Stimulated activated CD4-positive, alpha-beta T cell treated with anti-CD3 and anti-CD28 coated beads, Interleukin-1b, Interleukin-23, amount 100 ng/mL, for 1 hour (primary cell): Measurements from ENCODE around the gene MPC1L.
"Not testable (repeated sequence)": the region's sequence is repeated elsewhere in the genome, so short reads cannot be mapped to it uniquely, and the experiment has no call there.

ENCODE experiments used
- DNase-seq, 2 donors: peaks; one replicate each; pipeline ENCODE4 v3.0.0-alpha.2; 2020; ENCODE audit warnings: low read depth in 2 of 2

The MPC1L gene

DNA sequence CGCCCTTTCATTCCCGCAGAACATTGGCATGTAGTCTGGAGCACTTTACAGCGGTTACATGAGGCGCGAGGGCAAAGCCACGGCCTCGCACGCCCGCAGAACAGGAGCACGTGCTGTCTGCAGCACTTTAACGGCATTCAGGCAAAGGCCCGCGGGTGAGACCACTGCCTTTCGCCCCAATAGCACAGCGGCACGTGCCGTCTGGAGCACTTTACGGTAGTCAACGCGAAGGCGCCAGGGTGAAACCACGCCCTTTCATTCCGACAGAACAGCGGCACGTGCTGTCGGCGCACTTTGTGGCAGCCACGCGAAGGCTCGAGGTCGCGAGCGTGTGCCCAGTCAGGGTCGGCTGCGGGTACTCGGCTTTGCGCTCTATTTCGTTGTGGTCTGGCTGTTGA, at the start of gene MPC1L:
MPC1L (plus strand) TSS at position 290 of the 398 bp plus-strand sequence. CDS start 138 bp downstream, outside the sequence.
- DNase-seq = no peak

DNA sequence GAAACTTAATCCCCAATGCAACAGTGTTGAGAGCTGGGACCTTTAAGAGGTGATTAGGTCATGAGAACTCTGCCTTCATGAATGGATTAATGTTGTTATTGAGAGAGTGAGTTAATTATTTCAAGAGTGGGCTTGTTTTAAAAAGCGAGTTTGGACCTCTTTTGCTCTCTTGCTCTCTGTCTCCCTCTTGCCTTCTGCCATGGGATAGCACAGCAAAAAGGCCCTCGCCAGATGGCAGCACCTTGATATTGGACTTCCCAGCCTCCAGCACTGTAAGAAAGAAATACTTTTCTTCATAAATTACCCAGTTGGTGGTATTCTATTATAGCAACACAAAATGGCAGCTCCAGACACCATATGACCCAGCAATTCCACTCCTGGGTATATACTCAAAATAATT, 49.5 kb upstream of the MPC1L start:
- DNase-seq = no peak

DNA sequence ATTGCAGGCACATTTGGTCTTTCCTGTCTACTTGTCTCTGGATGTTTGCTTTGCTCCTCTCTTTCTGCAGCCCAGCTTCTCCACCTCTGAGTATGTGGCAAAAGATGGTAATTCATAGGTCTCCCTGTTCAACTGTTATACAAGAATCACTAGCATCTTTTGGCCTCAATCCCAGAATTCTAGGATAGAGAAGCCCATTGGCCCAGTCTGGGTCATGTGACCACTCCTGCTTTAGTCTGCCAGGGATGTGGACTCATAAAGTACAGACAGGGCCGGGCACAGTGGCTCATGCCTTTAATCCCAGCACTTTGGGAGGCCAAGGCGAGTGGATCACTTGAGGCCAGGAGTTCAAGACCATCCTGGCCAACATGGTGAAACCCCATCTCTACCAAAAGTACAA, 47.8 kb upstream of the MPC1L start:
- not testable (repeated sequence) for DNase-seq

DNA sequence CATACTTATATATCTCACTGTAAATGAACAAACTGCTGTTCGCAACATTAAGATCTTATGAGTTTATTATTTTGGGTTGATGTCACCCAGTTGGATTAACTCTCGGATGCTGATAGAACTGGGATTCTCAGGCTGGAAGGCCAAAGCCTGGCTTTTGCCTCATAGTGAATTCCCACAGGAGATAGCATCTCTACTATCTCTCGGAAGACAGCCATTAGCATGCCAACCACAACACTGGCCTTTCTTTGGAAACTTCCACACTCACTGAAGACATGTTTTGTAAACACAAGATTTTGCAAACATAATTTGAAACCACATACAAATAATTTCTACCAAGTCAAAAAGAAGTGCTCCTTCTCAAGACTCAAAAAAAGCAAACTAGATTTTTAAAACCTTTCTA, 46.9 kb upstream of the MPC1L start:
- DNase-seq = no peak

DNA sequence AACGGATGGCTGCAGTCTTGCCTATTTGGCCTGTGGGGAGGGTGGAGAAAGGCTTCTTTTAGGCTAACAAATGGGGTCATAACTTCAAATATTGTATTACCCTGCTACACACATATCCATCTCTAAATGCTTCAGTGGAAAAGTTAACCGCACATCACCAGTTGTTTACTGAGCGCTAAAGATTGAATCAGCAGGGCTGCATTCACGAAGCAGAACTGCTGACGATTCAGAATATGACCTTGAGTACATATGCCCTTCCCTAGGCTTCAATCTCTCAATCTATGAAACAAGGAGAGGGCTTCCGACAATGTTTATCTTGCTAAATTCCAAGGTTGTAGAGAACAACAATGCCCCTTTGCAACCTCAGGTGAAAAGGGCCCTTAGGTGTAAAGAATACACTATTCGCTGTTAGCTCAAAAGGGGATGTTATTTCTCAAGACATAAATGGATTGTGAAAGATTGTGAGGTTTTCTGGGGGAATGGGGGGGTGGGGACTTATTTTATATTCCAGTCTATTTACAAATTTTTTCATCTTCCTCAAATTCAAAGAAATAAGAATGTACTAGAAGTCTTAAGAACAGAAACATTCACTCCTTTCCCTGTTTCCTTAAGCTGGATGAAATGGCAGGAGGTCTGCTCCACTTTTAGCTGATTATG, 45.1 kb upstream of the MPC1L start:
- DNase-seq = no peak

DNA sequence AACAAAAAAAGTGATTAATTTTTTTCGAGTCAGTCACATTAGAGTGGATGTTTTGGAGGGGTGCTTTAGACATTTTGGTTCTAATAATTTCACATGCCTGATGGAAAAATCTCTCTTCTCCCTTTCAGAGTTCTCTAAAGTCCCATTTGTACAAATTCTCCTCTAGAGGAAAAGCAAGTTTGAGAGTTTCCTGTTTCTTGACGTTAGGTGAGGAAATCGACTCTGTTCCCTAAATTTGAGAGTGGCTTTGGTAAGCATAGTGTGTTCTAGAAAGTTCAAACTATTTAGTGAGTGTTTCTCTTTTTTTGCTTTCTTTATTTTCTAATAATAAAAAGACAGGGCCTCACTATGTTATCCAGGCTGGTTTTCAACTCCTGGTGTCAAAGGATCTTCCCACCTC, 44.1 kb upstream of the MPC1L start:
- DNase-seq = no peak

DNA sequence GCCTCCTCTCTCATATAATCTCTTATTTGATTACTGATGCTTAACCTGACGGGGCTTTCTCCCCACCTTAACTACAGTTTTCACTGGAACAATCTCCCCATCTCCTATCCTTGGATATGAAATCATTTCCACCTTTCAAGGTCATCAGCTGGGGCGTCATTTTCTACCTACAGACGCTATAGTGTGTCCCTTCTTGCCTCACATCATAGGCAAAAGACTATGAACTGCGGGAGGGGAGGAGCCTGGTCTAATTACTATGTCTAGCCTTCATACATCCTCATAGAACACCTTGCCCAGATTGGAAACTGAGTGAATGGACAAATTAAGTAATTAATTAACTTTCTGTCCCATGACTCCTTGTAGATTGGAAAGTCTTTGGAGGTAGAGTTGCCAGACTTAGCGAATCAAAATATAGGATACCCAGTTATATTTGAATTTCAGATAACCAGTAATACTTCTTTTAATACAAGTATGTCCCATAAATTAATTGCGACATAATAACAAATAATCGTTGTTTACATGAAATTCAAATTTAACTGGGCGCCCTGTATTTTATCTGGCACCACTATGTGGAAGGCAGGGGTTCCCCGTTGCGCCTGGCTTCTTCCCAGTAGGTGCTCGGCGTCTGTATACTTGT, 43.2 kb upstream of the MPC1L start:
- no peak for DNase-seq

DNA sequence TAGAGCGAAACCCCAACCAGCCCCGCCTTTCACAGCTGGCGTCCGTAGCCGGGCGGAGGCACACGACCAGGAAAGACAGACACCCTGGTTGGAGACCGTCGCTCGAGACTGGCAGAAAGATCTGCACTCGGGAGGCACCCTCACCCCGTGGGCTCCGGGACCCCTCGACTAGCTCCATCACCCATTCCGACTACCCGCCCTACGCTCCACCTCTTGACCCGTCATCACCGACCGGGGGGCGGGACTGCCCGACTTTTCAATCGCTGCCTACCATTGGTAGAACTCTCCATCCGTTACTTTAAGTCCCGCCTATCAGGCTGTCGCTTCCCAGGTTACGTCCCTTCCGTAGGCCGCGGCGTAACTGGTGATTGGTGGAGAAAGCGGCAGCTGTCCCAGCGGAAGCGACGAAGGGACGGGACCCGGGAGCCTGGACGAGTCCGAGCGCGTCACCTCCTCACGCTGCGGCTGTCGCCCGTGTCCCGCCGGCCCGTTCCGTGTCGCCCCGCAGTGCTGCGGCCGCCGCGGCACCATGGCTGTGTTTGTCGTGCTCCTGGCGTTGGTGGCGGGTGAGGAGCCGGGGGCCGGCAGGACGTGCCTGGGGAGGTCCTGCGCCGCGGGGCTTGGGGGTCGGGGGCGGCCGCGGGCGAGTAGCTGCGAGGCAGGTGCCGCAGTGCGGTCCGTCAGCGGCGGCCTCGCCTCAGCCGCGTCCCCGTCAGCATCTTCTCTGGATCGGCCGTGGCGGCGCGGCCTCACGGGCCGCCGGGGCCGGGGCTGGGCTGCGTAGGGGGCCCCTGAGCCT, 42.5 kb upstream of the MPC1L start, which contains the start of gene ATP6AP2:
ATP6AP2 (plus strand) TSS at position 434 of the 799 bp plus-strand sequence; CDS start at position 530, 96 bp downstream.
- peak; percentile 67 to 73 for DNase-seq

DNA sequence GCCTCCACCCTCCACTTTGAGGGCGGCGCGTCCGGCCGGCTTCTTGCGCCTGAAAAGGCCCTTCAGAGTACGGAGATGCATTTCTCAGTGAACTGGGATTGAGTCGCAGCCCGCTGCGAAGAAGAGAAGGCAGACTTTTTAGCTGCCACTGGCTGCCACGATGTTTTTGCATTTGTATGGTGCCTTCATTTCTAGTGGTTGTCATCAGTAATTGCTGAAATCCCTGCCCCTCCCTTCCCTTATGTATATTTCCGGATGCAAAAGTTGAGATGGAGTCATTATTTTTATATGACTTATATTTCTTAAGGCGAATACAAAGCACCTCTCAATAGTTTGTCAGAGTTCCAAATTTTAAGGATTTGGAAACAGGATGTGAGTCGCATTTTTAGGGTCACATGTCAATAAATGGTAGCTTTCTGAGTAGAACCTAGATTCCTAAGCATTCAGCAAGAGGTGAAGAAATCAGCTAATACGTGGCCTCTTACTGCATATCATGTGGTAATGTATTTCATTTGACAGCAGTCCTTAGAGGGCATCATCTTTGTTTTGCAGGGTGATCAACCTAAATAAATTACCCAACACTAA, 41.8 kb upstream of the MPC1L start:
- no peak for DNase-seq

DNA sequence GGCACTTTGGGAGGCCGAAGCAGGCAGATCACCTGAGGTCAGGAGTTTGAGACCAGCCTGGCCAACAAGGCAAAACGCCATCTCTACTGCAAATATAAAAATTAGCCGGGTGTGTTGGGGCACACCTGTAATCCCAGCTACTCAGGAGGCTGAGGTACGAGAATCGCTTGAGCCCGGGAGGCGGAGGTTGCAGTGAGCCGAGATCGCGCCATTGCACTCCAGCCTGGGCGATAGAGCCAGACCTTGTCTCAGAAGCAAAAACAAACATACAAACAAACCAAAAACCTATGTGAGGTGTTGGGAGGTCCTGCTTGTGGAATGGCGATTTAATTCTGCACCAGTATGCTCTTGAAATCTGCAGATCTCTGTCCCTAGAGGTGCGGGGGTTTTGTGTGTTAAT, 41.0 kb upstream of the MPC1L start:
- not testable (repeated sequence) for DNase-seq

DNA sequence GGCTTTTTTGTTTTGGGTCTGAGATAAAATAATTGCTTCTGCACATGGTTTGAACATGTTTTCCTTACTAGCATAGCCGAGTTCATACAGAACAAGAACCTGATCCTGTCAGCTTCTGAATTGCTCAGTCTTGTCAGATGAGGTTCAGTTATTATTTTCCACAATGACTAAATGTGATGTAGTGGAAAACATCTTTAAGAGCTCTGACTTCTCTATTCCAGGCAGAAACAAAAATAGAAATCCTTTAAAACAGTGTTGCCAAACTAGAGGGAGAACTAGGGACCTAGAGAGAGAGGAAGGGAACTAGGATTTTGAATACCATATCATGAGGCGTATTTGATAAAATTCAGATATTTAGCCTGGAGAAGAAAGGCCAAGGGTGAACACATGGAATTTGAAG, 40.4 kb upstream of the MPC1L start:
- no peak for DNase-seq

DNA sequence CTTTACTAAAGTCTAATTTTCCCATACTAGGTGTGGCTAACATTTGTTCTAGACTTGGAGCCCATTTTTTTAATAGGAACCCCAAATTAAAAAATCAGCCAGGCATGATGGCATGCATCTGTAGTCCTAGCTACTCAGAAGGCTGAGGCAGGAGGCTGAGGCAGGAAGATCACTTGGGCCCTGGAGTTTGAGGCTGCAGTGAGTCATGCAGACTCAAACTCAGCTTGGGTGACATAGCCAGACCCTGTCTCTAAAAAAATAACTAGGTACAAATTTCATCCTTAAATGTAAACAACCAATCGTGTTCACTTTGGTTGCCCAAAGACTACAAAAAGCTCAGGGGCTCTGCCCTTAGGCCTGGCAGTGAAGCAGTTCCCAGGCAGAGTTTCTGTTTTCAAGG, 35.6 kb upstream of the MPC1L start:
- not testable (repeated sequence) for DNase-seq

DNA sequence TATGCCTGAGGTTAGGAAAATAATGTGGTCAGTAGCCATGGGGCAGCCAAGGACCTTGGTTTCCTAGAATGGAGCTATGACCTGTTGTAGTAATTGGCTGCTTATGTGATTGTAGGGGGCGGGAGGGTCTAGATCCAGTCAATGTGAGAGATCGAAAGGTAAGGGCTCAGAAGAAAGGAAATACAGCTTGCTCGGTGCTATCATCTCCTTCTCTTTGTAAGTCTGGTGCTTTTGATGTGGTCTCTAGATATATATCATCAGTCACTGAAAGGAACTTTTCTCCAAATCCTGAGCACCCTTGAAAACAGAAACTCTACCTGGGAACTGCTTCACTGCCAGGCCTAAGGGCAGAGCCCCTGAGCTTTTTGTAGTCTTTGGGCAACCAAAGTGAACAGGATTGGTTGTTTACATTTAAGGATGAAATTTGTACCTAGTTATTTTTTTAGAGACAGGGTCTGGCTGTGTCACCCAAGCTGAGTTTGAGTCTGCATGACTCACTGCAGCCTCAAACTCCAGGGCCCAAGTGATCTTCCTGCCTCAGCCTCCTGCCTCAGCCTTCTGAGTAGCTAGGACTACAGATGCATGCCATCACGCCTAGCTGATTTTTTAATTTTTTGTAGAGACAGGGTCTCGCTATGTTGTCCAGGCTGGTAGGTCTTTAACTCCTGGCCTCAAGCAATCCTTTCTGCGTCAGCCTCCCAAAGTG, 33.5 kb upstream of the MPC1L start:
- not testable (repeated sequence) for DNase-seq

DNA sequence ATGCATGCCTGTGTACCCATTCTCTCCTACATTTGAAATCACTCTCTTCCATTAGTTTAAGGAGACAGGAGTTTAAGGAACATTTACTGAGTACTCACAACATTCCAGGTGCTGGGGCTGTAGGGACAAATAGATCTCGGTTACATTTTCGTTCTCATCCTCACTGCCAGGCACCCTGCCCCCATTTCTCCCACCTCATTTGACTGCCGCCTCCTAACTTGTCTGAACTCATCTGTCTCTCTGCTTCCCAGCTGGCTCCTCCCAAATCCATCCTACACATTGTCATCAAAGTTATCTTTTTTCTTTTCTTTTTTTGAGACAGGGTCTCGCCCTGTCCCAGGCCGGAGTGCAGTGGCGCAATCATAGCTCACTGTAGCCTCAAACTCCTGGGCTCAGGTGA, 19.8 kb upstream of the MPC1L start:
- no peak for DNase-seq

DNA sequence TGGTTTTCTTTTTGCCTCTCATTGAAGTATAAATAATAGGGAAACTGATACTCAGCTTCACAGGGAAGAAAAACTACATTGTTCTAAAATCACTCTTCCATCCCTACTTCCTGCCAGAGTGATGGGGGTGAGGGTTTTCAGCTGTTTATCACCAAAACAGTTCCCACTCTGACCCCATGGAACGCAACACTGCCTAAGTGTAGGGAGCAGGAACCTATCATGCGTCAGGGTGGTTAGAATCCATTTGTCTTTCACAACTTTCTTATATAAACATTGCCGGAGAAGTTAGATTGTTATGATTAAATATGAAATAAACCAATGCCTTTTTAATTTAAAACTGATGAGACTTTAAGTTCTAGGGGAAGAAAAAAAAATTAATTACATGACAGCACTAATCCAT, 15.8 kb upstream of the MPC1L start:
- no peak for DNase-seq

DNA sequence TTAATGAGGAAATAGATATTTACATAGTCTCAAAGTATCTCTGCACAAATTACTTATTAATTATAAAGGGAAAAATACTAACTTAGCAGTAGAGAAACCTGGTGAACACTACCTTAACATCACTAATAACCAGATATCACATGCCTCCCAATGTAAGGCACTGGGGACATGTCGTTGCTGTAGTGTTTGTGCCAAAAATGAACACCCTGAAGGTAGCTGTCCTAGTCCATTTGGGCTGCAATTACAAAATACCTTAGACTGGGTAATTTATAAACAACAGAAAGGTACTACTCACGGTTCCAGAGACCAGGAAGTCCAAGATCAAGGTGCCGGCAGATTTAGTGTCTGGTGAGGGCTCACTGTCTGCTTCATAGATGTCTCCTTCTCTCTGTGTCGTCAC, 10.7 kb upstream of the MPC1L start:
- no peak for DNase-seq

DNA sequence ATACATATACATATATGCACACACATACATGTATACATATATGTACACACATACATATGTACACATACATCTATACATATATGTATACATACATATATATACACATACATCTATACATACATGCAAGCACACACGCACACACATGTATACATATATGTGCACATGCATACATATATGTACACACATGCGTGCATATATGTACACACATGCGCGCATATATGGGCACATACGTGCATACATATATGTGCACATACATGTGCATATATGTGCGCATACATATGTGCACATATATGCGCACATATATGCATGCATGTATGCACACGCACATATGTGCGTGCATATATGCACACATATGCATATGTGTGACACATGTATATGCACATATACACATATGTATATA, 7.3 kb upstream of the MPC1L start:
- DNase-seq = no peak

DNA sequence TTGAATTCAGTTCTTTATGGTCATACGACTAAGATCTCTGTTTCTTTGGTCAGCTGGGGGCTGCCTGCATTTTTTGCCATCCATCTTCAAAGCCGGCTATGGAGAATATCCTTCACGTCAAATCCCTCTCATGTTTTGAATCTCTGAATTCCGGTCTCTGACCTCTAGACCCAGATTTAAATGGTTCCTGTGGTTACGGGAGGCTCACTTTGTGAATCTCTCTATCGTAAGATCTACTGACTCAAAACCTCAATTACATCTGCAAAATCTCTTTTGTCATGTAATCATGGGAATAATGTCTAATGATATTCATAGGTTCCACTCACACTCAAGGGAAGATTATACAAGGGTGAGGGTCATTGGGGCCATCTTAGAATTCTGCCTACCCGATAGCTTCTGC, 5.7 kb upstream of the MPC1L start:
- no peak for DNase-seq

DNA sequence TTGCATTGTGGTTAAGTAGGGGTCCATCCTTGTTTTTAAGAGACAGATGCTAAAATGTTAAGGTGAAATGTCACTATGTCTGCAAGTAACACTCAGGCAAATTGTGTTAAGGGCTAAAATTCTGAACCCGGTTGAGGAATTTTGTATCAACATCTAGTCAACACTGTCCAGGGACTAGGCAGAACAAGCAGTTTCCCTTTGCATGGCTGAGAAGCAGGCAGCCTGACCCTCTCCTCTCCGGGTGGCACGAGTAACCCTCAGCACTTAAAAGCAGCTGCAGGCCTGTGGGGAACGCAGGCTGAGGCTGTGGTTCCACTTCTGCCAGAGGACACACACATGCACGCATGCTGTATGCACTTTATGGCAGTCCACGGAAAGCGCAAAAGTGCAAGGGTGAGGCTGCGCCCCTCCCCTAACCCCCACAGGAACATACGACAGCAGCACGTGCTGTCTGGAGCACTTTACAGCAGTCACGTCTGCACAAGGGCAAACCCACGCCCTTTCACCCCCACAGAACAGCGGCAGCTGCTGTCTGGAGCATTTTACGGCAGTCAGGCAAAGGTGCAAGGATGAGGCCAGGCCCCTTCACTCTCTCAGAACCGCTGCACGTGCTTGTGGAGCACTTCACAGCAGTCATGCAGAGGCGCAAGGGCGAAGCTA, 619 bp upstream of the MPC1L start:
- no peak for DNase-seq

DNA sequence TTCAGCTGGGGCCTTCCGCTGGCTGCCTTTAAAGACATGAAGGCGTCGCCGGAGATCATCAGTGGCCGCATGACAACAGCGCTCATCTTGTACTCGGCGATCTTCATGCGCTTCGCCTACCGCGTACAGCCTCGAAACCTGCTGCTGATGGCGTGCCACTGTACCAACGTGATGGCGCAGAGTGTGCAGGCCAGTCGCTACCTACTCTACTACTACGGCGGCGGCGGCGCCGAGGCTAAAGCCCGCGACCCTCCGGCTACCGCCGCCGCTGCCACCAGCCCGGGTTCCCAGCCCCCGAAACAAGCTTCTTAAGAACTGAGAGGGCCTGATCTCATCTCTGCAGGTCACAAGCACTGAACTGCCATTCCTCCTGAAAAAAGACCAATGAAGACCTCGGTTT, 437 bp downstream of the MPC1L start:
- DNase-seq = no peak

DNA sequence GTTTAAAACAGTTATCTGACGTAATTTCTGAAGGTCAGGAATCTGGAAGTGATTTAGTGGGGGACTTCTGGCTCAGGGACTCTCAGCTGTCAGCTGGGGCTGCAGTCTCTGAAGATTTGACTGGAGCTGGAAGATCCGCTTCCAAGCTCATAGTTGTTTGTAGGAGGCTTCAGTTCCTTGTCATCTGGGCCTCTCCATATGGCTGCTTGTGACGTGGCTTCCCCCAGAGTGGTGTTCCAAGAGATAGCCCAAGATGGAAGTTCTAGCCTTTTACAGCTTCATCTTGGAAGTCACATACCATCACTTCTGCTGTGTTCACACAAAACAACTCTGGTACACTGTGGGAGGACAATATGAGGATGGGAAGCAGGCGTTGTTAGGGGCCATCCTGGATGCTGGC, 2.1 kb downstream of the MPC1L start:
- DNase-seq = no peak
